Measurements from ENCODE around the gene LCP2.

Gene LCP2

DNA sequence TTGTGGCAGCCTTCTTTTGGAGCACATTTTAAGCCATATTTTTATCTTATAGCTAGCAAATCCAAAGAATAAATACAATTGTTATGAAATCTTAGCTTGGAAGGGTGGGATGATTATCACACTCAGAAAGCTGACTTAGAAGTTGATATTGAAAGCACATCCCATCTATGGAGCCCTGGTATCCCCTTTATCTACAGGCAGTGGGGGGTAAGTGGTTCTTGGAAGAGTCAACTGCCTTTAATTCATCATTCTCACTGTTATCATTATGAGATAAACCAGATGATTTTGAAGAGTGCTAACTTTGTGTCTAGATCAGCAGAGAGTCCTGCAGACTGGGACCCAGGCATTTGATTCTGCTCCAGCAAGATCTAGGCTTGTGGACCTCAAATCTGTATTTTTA, 3.0 kb downstream of the LCP2 start:
- peak overlapping the region; percentile 49 for H3K4me3 ChIP-seq (replicated peaks; ENCODE audit: insufficient read depth, low read length)
- TF ChIP-seq GABPA (IDR thresholded peaks at IDR 0.05; ENCODE audit: low read depth), result no peak
- TF ChIP-seq, protein P1, sequence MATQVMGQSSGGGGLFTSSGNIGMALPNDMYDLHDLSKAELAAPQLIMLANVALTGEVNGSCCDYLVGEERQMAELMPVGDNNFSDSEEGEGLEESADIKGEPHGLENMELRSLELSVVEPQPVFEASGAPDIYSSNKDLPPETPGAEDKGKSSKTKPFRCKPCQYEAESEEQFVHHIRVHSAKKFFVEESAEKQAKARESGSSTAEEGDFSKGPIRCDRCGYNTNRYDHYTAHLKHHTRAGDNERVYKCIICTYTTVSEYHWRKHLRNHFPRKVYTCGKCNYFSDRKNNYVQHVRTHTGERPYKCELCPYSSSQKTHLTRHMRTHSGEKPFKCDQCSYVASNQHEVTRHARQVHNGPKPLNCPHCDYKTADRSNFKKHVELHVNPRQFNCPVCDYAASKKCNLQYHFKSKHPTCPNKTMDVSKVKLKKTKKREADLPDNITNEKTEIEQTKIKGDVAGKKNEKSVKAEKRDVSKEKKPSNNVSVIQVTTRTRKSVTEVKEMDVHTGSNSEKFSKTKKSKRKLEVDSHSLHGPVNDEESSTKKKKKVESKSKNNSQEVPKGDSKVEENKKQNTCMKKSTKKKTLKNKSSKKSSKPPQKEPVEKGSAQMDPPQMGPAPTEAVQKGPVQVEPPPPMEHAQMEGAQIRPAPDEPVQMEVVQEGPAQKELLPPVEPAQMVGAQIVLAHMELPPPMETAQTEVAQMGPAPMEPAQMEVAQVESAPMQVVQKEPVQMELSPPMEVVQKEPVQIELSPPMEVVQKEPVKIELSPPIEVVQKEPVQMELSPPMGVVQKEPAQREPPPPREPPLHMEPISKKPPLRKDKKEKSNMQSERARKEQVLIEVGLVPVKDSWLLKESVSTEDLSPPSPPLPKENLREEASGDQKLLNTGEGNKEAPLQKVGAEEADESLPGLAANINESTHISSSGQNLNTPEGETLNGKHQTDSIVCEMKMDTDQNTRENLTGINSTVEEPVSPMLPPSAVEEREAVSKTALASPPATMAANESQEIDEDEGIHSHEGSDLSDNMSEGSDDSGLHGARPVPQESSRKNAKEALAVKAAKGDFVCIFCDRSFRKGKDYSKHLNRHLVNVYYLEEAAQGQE (IDR thresholded peaks at IDR 0.05; ENCODE audit: insufficient replicate concordance, low read depth), result no peak
- TF ChIP-seq SPI1 (IDR thresholded peaks at IDR 0.05; ENCODE audit: borderline replicate concordance, low read depth), result no peak
- no peak for TF ChIP-seq POLR2AphosphoS5 (IDR thresholded peaks at IDR 0.05; ENCODE audit: low read depth)
- TF ChIP-seq, protein P2, sequence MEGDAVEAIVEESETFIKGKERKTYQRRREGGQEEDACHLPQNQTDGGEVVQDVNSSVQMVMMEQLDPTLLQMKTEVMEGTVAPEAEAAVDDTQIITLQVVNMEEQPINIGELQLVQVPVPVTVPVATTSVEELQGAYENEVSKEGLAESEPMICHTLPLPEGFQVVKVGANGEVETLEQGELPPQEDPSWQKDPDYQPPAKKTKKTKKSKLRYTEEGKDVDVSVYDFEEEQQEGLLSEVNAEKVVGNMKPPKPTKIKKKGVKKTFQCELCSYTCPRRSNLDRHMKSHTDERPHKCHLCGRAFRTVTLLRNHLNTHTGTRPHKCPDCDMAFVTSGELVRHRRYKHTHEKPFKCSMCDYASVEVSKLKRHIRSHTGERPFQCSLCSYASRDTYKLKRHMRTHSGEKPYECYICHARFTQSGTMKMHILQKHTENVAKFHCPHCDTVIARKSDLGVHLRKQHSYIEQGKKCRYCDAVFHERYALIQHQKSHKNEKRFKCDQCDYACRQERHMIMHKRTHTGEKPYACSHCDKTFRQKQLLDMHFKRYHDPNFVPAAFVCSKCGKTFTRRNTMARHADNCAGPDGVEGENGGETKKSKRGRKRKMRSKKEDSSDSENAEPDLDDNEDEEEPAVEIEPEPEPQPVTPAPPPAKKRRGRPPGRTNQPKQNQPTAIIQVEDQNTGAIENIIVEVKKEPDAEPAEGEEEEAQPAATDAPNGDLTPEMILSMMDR (IDR thresholded peaks at IDR 0.05; ENCODE audit: insufficient read depth, low read length), result no peak
- H3K27me3 ChIP-seq (ENCODE audit: insufficient read depth, poor library complexity, severe bottlenecking), result no peaks in the 10 kb centered on the region
- peak overlapping the region; percentile 44; the same call in 1 of the 2 replicates for H3K27ac ChIP-seq (replicated peaks)
- no peak for DNase-seq (ENCODE audit: low read depth in 1 of 2, low spot score in 1 of 2)

DNA sequence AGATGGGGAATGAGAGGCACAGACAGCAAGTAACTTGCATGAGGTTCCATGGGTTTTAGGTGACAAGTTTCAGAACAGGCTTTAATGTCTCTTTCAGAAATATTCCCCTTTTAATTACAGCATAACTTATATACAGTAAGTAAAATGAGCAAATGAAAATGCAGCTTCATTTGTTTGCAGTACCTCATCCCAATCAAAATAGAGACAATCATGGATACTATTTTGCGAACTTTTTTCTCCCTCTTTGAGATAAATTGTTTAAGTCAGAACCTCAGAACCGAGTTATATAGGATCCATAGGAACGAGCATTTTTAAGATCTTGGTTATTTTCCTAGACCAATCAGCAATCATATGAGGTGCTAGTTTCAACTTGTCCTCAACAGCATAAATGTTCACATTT, 3.5 kb downstream of the LCP2 start:
- Histone ChIP-seq H3K27ac (replicated peaks) (peak overlapping the region; percentile 44), H3K27me3 (ENCODE audit: insufficient read depth, poor library complexity, severe bottlenecking) (no peaks in the 10 kb centered on the region), H3K4me3 (replicated peaks; ENCODE audit: insufficient read depth, low read length) (peak overlapping the region; percentile 49)
- DNase-seq (ENCODE audit: low read depth in 1 of 2, low spot score in 1 of 2), result no peak
- TF ChIP-seq, protein P2 (IDR thresholded peaks at IDR 0.05; ENCODE audit: insufficient read depth, low read length), result no peak
- TF ChIP-seq SPI1 (IDR thresholded peaks at IDR 0.05; ENCODE audit: borderline replicate concordance, low read depth), result no peak
- TF ChIP-seq GABPA (IDR thresholded peaks at IDR 0.05; ENCODE audit: low read depth), result no peak
- TF ChIP-seq, protein P1 (IDR thresholded peaks at IDR 0.05; ENCODE audit: insufficient replicate concordance, low read depth), result no peak
- no peak for TF ChIP-seq POLR2AphosphoS5 (IDR thresholded peaks at IDR 0.05; ENCODE audit: low read depth)

DNA sequence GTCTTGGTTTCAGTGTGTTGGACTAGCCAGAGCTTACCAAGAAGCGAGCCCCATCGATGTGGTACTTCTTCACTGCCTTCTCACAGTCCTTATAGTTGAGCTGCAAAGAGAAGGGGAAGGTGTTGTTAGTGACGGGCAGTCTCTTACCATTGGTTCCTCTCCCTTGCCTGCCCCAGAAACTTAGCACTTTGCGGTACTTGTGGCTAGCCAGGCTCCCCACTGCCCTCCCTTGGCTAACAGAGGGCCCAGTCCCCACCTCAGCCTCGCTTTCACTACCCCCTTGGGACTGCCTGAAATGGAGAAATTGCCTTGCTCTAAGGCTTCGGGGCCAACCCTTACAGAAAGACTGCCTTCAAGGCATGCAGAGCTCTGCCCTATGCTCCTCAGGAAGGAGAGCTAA, 4.3 kb downstream of the LCP2 start:
- Histone ChIP-seq H3K27me3 (ENCODE audit: insufficient read depth, poor library complexity, severe bottlenecking) (no peaks in the 10 kb centered on the region), H3K27ac (replicated peaks) (peak overlapping the region; percentile 44), H3K4me3 (replicated peaks; ENCODE audit: insufficient read depth, low read length) (no peak overlapping the region)
- peak; percentile 52; the same call in 1 of the 2 replicates for TF ChIP-seq SPI1 (IDR thresholded peaks at IDR 0.05; ENCODE audit: borderline replicate concordance, low read depth)
- TF ChIP-seq POLR2AphosphoS5 (IDR thresholded peaks at IDR 0.05; ENCODE audit: low read depth), result peak; percentile 93
- TF ChIP-seq GABPA (IDR thresholded peaks at IDR 0.05; ENCODE audit: low read depth), result no peak
- TF ChIP-seq, protein P2 (IDR thresholded peaks at IDR 0.05; ENCODE audit: insufficient read depth, low read length), result no peak
- TF ChIP-seq, protein P1 (IDR thresholded peaks at IDR 0.05; ENCODE audit: insufficient replicate concordance, low read depth), result no peak
- DNase-seq (ENCODE audit: low read depth in 1 of 2, low spot score in 1 of 2), result peak; percentile 90 to 99
